ENCODE results near the gene KLHL17. TPM values are rescaled to one million over a fixed set of nuclear protein-coding genes. Genes with fewer than 3 reads are reported as not detected.
A peak's percentile ranks its signal among the peaks of the same experiment; 100 is the strongest.

Gene KLHL17
- total and polyA plus RNA-seq, 10 of the 15 experiments (the other 5 are each of a cell fraction or from before 2014, with no cell fraction given), result 0.03 to 30.6 (median 5.3) TPM

DNA sequence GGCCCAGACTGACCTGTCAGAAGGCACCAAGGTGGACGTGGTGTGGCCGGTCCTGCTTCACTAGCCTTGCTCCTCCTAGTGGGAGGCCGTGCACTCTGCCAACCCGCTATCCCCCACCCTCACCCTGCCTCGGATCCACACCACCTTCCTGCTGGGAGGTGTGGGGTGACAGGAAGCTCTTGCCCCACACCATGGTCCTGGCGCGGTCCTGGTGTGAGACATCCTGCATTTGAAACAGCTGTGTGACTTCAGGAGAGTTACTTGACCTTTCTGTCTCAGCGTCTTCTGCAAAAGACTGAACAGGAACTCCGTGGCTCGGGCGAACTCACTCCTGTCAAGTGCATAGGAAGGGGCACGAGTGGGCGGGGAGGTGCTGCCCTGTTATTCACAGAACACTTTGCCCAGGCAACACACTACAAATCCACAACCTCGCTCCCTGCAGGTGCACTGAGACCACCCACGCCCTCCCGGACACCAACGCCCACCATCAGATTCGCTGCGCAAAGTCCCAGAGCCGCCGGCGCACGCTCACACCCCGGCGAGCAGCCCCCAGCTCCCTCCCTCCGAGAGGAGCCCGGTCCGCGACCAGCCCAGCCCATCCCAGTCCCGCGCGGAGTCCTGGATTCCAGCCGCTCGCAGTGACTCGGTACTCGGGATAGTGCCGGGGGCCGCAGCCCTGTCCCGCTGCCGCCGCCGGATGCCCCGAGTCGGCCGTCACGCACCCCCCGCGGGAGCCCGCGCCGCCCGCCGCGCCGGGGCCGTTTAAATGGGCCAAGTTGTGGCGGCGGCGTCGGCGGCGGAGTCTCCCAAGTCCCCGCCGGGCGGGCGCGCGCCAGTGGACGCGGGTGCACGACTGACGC is 37.0 kb upstream of the KLHL17 start, which contains the start of gene SAMD11:
Gene SAMD11, plus strand, starts transcription at position 793 of the 860 bp plus-strand sequence. CDS start 509 bp downstream, outside the sequence.
- Histone ChIP-seq H3K27ac (ENCODE audit: control insufficient read depth, insufficient read depth) (no peak within 1 kb of the TSS), H3K27me3 (replicated peaks in 1 of 2; ENCODE audit: control insufficient read depth in 2 of 2, insufficient read depth in 2 of 2, low read length in 1 of 2) (peaks cover 19 to 24% of the 10 kb centered on the region in 2 experiments), H3K9ac (ENCODE audit: control insufficient read depth, insufficient read depth, low read length) (no peak within 1 kb of the TSS), H2AFZ (ENCODE audit: control insufficient read depth, low read depth, low read length) (no peak within 1 kb of the TSS), H4K20me1 (ENCODE audit: control insufficient read depth, insufficient read depth) (no peaks in the 10 kb centered on the region; the same call in 1 of the 2 replicates), H3K79me2 (ENCODE audit: control insufficient read depth, insufficient read depth, low read length) (no peaks in the 10 kb centered on the region), H3K9me3 (replicated peaks; ENCODE audit: control insufficient read depth, insufficient read depth, low read length) (no peaks in the 10 kb centered on the region), H3K4me2 (ENCODE audit: control insufficient read depth, insufficient read depth) (no peak within 1 kb of the TSS), H3K36me3 (ENCODE audit: control insufficient read depth in 2 of 2, insufficient read depth in 2 of 2, low read length in 1 of 2) (no peaks in the 10 kb centered on the region), H3K4me1 (ENCODE audit: control insufficient read depth, insufficient read depth, low read length) (no peaks in the 10 kb centered on the region), H3K4me3 (no peak within 1 kb of the TSS)
- WGBS (ENCODE audit: insufficient coverage, insufficient replicate concordance, low lambda C conversion rate, missing lambda C conversion rate), result 2% methylated on average over 64 of the region's 72 CpGs
- ChIA-PET CTCF (no interaction called here), RAD21 (ENCODE audit: unreplicated experiment) (no interaction called here), POLR2A (no interaction called here), SMC1A (ENCODE audit: uncharacterized antibody, unreplicated experiment) (no interaction called here)
- in situ Hi-C loops (cut with MboI), result no loop called here
- BruUV-seq (replicated peaks), result no TSS peak
- intact Hi-C loops (cut with micrococcal nuclease; ENCODE audit: unreplicated experiment), result no loop called here
- FAIRE-seq (no peak), ATAC-seq (peak; percentile 18; the same call in 1 of the 3 replicates), DNase-seq (ENCODE audit: low read depth, low spot score) (no peak)
- peak; percentile 32; the same call in 1 of the 2 replicates for TF ChIP-seq IKZF1 (conservative IDR thresholded peaks at IDR 0.05)
- TF ChIP-seq HDAC6 (IDR thresholded peaks at IDR 0.05; ENCODE audit: unreplicated experiment), result peak; percentile 55
- TF ChIP-seq, protein P1, sequence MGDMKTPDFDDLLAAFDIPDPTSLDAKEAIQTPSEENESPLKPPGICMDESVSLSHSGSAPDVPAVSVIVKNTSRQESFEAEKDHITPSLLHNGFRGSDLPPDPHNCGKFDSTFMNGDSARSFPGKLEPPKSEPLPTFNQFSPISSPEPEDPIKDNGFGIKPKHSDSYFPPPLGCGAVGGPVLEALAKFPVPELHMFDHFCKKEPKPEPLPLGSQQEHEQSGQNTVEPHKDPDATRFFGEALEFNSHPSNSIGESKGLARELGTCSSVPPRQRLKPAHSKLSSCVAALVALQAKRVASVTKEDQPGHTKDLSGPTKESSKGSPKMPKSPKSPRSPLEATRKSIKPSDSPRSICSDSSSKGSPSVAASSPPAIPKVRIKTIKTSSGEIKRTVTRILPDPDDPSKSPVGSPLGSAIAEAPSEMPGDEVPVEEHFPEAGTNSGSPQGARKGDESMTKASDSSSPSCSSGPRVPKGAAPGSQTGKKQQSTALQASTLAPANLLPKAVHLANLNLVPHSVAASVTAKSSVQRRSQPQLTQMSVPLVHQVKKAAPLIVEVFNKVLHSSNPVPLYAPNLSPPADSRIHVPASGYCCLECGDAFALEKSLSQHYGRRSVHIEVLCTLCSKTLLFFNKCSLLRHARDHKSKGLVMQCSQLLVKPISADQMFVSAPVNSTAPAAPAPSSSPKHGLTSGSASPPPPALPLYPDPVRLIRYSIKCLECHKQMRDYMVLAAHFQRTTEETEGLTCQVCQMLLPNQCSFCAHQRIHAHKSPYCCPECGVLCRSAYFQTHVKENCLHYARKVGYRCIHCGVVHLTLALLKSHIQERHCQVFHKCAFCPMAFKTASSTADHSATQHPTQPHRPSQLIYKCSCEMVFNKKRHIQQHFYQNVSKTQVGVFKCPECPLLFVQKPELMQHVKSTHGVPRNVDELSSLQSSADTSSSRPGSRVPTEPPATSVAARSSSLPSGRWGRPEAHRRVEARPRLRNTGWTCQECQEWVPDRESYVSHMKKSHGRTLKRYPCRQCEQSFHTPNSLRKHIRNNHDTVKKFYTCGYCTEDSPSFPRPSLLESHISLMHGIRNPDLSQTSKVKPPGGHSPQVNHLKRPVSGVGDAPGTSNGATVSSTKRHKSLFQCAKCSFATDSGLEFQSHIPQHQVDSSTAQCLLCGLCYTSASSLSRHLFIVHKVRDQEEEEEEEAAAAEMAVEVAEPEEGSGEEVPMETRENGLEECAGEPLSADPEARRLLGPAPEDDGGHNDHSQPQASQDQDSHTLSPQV (IDR thresholded peaks at IDR 0.05), result no peak
- 0 out of 3 replicates have a peak, but pooled peaks of 1 of the 2 experiments have one; percentile 24 for TF ChIP-seq EGR1 (IDR thresholded peaks at IDR 0.05; ENCODE audit: borderline replicate concordance in 1 of 2, low read depth in 2 of 2, low read length in 2 of 2)
- TF ChIP-seq POLR2AphosphoS5 (IDR thresholded peaks at IDR 0.05; ENCODE audit: low read length), result no peak
- peak; percentile 100 for TF ChIP-seq LARP7 (IDR thresholded peaks at IDR 0.05)
